ENCODE measurements around the gene SMCO2.

SMCO2 gene

DNA sequence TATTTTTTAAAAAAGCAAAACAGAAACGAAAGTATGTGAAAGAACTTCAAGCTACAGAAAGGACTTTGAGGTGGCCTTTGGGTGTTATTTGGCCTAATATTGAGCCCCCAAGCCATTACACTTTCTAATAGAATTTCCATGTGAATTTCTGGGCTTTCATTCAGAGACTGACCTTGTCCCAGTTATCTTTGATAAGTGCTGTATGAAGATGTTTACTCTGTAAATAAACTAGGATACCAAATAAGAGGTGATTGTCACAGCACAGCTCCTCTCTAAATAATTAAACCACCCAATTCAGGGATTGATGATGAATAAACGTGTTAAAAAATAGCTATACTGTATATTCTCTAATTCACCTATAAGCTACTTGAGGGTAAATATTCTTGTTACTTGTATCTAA is 44.7 kb downstream of the SMCO2 start:
- H3K9me3 ChIP-seq (ENCODE audit: low read length) = no peaks in the 10 kb centered on the region
- no peak overlapping the region for H3K4me3 ChIP-seq (ENCODE audit: low read length)
- H2AFZ ChIP-seq (ENCODE audit: low read depth, low read length) = no peak overlapping the region
- no peaks in the 10 kb centered on the region for H3K4me1 ChIP-seq (ENCODE audit: insufficient read depth, low read length)
- no peaks in the 10 kb centered on the region for H3K27me3 ChIP-seq (ENCODE audit: insufficient read depth, low read length)
- no peaks in the 10 kb centered on the region for H3K36me3 ChIP-seq (ENCODE audit: insufficient read depth, low read length)

GRCh38 chr12:27493260-27493940 is 46.9 kb downstream of the SMCO2 start:
- Histone ChIP-seq H2AFZ (ENCODE audit: low read depth, low read length) (no peak overlapping the region), H3K9me3 (ENCODE audit: low read length) (no peaks in the 10 kb centered on the region), H3K36me3 (ENCODE audit: insufficient read depth, low read length) (no peaks in the 10 kb centered on the region), H3K4me1 (ENCODE audit: insufficient read depth, low read length) (no peaks in the 10 kb centered on the region), H3K4me3 (ENCODE audit: low read length) (no peak overlapping the region), H3K27me3 (ENCODE audit: insufficient read depth, low read length) (no peaks in the 10 kb centered on the region)

DNA sequence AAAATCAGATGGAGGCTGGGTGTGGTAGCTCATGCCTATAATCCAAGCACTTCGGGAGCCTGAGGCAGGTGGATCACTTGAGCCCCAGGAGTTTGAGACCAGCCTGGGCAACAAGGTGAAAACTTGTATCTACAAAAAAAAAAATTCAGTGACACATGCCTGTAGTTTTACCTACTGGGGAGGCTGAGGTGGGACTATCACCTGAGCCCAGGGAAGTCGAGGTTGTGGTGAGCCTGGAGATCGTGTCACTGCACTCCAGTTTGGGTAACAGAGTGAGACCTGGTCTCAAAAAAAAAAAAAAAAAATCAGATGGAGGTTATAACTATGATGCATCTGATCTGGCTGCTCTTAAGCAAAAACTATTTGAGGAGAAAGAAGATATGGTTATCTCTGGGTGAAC is 50.9 kb downstream of the SMCO2 start:
- Histone ChIP-seq H3K27me3 (ENCODE audit: insufficient read depth, low read length) (no peaks in the 10 kb centered on the region), H3K4me1 (ENCODE audit: insufficient read depth, low read length) (no peaks in the 10 kb centered on the region), H3K36me3 (ENCODE audit: insufficient read depth, low read length) (no peaks in the 10 kb centered on the region), H3K9me3 (ENCODE audit: low read length) (no peaks in the 10 kb centered on the region), H3K4me3 (ENCODE audit: low read length) (no peak overlapping the region), H2AFZ (ENCODE audit: low read depth, low read length) (no peak overlapping the region)

- no peaks in the 10 kb centered on the region for H3K36me3 ChIP-seq (ENCODE audit: insufficient read depth, low read length)
- H2AFZ ChIP-seq (ENCODE audit: low read depth, low read length) = no peak overlapping the region
- no peaks in the 10 kb centered on the region for H3K9me3 ChIP-seq (ENCODE audit: low read length)
- no peak overlapping the region for H3K4me3 ChIP-seq (ENCODE audit: low read length)
- H3K27me3 ChIP-seq (ENCODE audit: insufficient read depth, low read length) = no peaks in the 10 kb centered on the region
- no peaks in the 10 kb centered on the region for H3K4me1 ChIP-seq (ENCODE audit: insufficient read depth, low read length)
Observed at GRCh38 chr12:27498149-27498548, 51.6 kb downstream of the SMCO2 start.

DNA sequence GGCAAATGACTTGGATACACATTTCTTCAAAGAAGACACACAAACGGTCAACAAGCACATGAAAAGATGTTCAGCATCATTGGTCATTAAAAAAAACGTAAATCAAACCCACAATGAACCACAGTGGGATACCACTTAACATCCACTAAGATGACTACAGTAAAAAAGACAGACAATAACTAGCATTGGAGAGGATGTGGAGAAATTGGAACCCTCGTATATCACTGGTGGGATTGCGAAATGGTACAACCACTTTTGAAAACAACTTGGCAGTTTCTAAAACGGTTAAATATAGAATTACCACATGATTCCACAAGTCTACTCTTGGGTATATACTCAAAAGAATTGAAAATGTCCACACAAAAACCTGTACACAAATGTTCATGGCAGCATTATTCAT is 52.2 kb downstream of the SMCO2 start:
- no peaks in the 10 kb centered on the region for H3K9me3 ChIP-seq (ENCODE audit: low read length)
- H2AFZ ChIP-seq (ENCODE audit: low read depth, low read length) = no peak overlapping the region
- no peaks in the 10 kb centered on the region for H3K4me1 ChIP-seq (ENCODE audit: insufficient read depth, low read length)
- H3K36me3 ChIP-seq (ENCODE audit: insufficient read depth, low read length) = no peaks in the 10 kb centered on the region
- no peaks in the 10 kb centered on the region for H3K27me3 ChIP-seq (ENCODE audit: insufficient read depth, low read length)
- no peak overlapping the region for H3K4me3 ChIP-seq (ENCODE audit: low read length)

DNA sequence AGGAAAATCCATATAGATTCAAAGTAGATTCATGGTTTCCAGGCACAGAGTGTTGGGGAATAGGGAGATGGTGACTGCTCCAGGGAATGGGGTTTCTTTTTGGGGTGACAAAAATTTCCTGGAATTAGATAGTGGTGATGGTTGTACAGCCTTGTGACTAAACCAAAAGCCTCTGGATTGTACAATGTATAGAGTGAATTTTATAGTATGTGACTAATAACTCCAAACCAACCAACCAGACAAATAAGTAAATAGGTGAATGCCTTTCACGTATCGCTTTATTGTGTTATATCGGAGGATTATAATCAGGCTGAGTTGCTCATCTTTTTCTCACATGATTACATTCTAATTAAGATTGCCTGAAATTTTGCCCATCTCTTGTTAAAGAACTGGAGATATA is 52.8 kb downstream of the SMCO2 start:
- no peaks in the 10 kb centered on the region for H3K27me3 ChIP-seq (ENCODE audit: insufficient read depth, low read length)
- H3K4me3 ChIP-seq (ENCODE audit: low read length) = no peak overlapping the region
- no peak overlapping the region for H2AFZ ChIP-seq (ENCODE audit: low read depth, low read length)
- no peaks in the 10 kb centered on the region for H3K4me1 ChIP-seq (ENCODE audit: insufficient read depth, low read length)
- no peaks in the 10 kb centered on the region for H3K9me3 ChIP-seq (ENCODE audit: low read length)
- no peaks in the 10 kb centered on the region for H3K36me3 ChIP-seq (ENCODE audit: insufficient read depth, low read length)

DNA sequence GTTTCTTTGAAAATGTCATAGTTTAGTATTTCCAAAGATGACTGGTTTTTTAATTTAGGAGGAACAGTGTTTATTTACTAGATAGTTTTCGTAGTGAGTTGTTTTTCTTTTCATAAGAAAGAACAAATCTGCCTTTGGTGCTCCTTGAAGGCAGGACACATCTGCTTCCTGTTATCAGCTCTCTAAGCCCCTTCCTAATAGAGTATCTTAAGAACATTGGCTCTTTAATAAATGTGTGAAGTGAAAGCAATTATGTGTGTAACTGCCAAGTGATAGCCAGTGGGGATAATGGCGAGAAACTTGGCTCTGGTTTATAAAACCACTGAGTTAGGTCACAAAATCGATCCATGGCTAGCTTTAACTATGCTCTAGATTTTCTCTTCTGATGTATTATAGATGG is 54.0 kb downstream of the SMCO2 start:
- H3K27me3 ChIP-seq (ENCODE audit: insufficient read depth, low read length) = no peaks in the 10 kb centered on the region
- no peaks in the 10 kb centered on the region for H3K9me3 ChIP-seq (ENCODE audit: low read length)
- H3K4me1 ChIP-seq (ENCODE audit: insufficient read depth, low read length) = no peaks in the 10 kb centered on the region

DNA sequence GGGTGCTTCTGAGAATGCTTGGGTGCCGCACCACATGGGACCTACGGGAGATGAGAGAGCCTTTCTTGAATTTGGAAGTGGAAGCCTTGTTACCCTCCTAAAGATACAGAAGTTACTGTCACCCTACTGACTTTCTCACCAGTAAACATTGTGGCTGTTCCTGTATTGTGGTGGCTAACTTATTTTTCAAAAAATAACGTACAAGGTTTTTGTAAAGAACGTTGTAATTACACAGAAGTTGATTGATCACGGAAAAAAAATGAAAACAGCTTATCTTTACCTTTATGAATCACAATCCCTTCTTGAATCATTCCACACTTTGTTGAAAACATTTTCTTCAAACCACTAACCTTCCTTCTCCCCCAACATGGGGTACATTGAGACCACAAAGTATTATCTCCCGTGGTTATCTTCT is 55.5 kb downstream of the SMCO2 start:
- Histone ChIP-seq H2AFZ (ENCODE audit: low read depth, low read length) (no peak overlapping the region), H3K9me3 (ENCODE audit: low read length) (no peaks in the 10 kb centered on the region), H3K36me3 (ENCODE audit: insufficient read depth, low read length) (no peaks in the 10 kb centered on the region), H3K27me3 (ENCODE audit: insufficient read depth, low read length) (no peaks in the 10 kb centered on the region), H3K4me1 (ENCODE audit: insufficient read depth, low read length) (no peaks in the 10 kb centered on the region), H3K4me3 (ENCODE audit: low read length) (no peak overlapping the region)

More for the DNA sequence above, 54.0 kb downstream of the SMCO2 start:
- no peak overlapping the region for H2AFZ ChIP-seq (ENCODE audit: low read depth, low read length)
- no peak overlapping the region for H3K4me3 ChIP-seq (ENCODE audit: low read length)
- H3K36me3 ChIP-seq (ENCODE audit: insufficient read depth, low read length) = no peaks in the 10 kb centered on the region

DNA sequence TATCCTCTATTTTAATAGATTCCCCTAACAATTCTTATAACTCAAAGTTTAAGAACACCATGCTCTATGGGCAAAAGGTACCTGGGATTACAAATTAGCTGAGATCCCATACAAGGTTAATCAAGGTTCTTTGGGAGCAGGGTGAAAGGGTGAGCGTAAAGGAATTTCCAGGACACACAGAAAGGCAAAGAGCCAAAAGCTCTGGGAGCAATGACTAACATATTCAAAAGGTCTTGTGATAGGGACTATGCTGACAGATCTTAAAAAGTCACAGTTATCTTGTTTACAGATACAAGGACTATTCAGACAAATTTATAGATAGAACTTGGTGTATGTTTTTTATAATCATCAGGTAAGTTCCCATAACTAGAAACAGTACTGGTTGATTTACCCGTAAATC is 58.0 kb downstream of the SMCO2 start:
- H3K36me3 ChIP-seq (ENCODE audit: insufficient read depth, low read length) = no peaks in the 10 kb centered on the region
- H3K4me3 ChIP-seq (ENCODE audit: low read length) = no peak overlapping the region
- no peaks in the 10 kb centered on the region for H3K9me3 ChIP-seq (ENCODE audit: low read length)

GRCh38 chr12:27505109-27505508 is 58.6 kb downstream of the SMCO2 start:
- Histone ChIP-seq H3K27me3 (ENCODE audit: insufficient read depth, low read length) (no peaks in the 10 kb centered on the region), H3K9me3 (ENCODE audit: low read length) (no peaks in the 10 kb centered on the region), H3K4me1 (ENCODE audit: insufficient read depth, low read length) (no peaks in the 10 kb centered on the region), H3K4me3 (ENCODE audit: low read length) (no peak overlapping the region), H2AFZ (ENCODE audit: low read depth, low read length) (no peak overlapping the region), H3K36me3 (ENCODE audit: insufficient read depth, low read length) (no peaks in the 10 kb centered on the region)

More for the DNA sequence above, 58.0 kb downstream of the SMCO2 start:
- Histone ChIP-seq H3K4me1 (ENCODE audit: insufficient read depth, low read length) (no peaks in the 10 kb centered on the region), H3K27me3 (ENCODE audit: insufficient read depth, low read length) (no peaks in the 10 kb centered on the region), H2AFZ (ENCODE audit: low read depth, low read length) (no peak overlapping the region)

- Histone ChIP-seq H3K9me3 (ENCODE audit: low read length) (no peaks in the 10 kb centered on the region), H3K4me3 (ENCODE audit: low read length) (no peak overlapping the region), H3K4me1 (ENCODE audit: insufficient read depth, low read length) (no peaks in the 10 kb centered on the region), H3K27me3 (ENCODE audit: insufficient read depth, low read length) (no peaks in the 10 kb centered on the region), H2AFZ (ENCODE audit: low read depth, low read length) (no peak overlapping the region), H3K36me3 (ENCODE audit: insufficient read depth, low read length) (no peaks in the 10 kb centered on the region)
Observed at GRCh38 chr12:27505761-27506160, 59.2 kb downstream of the SMCO2 start.

- no peak overlapping the region for H3K4me3 ChIP-seq (ENCODE audit: low read length)
- H3K36me3 ChIP-seq (ENCODE audit: insufficient read depth, low read length) = no peaks in the 10 kb centered on the region
- no peak overlapping the region for H2AFZ ChIP-seq (ENCODE audit: low read depth, low read length)
- H3K9me3 ChIP-seq (ENCODE audit: low read length) = no peaks in the 10 kb centered on the region
- peaks cover 9% of the 10 kb centered on the region for H3K4me1 ChIP-seq (ENCODE audit: insufficient read depth, low read length)
- H3K27me3 ChIP-seq (ENCODE audit: insufficient read depth, low read length) = no peaks in the 10 kb centered on the region
Observed at GRCh38 chr12:27506645-27507189, 60.2 kb downstream of the SMCO2 start.

- no peak overlapping the region for H3K4me3 ChIP-seq (ENCODE audit: low read length)
- H3K9me3 ChIP-seq (ENCODE audit: low read length) = no peaks in the 10 kb centered on the region
- no peaks in the 10 kb centered on the region for H3K27me3 ChIP-seq (ENCODE audit: insufficient read depth, low read length)
Observed at GRCh38 chr12:27508736-27509431, 62.3 kb downstream of the SMCO2 start.

More at GRCh38 chr12:27508736-27509431, 62.3 kb downstream of the SMCO2 start:
- Histone ChIP-seq H3K4me1 (ENCODE audit: insufficient read depth, low read length) (peaks cover 15% of the 10 kb centered on the region), H3K36me3 (ENCODE audit: insufficient read depth, low read length) (no peaks in the 10 kb centered on the region), H2AFZ (ENCODE audit: low read depth, low read length) (no peak overlapping the region)

Measured in neuron (in vitro differentiated cells).